ENCODE results near the gene VWC2L. TPM values are rescaled to one million over a fixed set of nuclear protein-coding genes. Genes with fewer than 3 reads are reported as not detected.

VWC2L gene
- total RNA-seq, 1 donor from 2014 or later = 4.1 TPM

GRCh38 chr2:214529514-214529913 is 118.7 kb downstream of the VWC2L start:
- DNase-seq (ENCODE audit: low spot score in 2 of 2) (no peak), FAIRE-seq (no peak)

GRCh38 chr2:214533541-214533940 is 122.7 kb downstream of the VWC2L start:
- FAIRE-seq = no peak
- DNase-seq (ENCODE audit: low spot score in 2 of 2) = no peak

GRCh38 chr2:214536625-214537024 is 125.8 kb downstream of the VWC2L start:
- no peak for DNase-seq (ENCODE audit: low spot score in 2 of 2)
- FAIRE-seq = no peak

GRCh38 chr2:214537929-214538328 is 127.1 kb downstream of the VWC2L start:
- DNase-seq (ENCODE audit: low spot score in 2 of 2) = no peak
- FAIRE-seq = no peak

- no peak for DNase-seq (ENCODE audit: low spot score in 2 of 2)
- no peak for FAIRE-seq
Measured at GRCh38 chr2:214542295-214542694, 131.4 kb downstream of the VWC2L start.

GRCh38 chr2:214542866-214543265 is 132.0 kb downstream of the VWC2L start:
- FAIRE-seq (no peak), DNase-seq (ENCODE audit: low spot score in 2 of 2) (no peak)

DNA sequence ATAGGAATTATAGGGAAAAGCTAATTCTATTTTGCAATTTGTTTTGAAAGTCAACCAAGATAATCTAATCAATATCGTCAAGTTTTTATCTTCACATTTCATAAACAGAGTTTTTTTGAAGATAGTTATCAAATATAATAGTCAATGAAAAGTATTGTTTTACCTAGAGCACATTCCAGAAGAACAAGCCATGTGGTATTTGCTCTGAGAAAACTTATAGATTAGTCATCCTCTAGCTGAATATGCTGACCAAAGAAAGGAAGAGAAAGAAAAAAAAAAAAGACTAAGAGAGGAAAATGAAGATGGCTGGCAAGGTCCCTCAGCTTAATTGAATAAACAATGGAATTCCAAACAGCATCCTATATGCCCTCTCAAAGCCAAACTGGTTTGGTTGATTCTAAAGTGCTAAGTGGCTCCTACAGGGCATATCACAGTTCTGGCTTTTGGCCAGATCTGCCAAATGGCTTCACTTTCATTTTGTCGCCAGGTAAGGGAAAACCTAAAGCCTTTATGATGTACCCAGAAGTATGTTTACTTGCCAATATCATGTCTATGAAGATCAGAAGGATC is 132.6 kb downstream of the VWC2L start:
- DNase-seq (ENCODE audit: low spot score in 2 of 2) (no peak), FAIRE-seq (peak; percentile 50)

DNA sequence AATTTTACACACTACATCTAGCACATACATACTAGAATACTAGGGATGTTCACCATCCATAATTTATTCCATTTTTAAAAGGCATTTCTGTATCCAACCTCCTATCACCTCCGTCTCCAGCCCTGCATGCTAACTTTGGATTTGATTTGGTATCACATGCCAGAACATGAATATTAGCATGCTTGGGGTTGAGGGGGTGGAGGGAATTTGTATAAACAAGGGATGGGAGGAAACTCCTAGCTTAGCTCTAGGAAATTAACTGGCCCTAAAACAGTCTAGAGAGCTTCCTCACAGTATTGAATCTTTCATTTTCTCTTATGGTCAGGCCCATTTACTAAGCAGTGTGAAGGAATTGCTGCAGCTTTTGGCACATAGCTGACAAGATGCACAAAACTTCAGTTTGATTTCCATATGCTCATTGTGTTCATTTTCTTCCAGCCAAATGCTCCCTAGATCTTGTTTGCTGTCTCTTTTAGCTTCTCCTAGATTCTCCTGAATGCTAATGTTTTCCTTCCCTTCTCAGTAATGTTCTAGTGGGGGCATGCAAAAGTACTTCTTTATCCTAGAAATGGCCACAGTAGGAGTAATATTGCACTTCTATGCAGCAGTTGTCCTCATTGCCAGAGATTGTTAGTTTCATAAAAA is 135.2 kb downstream of the VWC2L start:
- no peak for FAIRE-seq
- DNase-seq (ENCODE audit: low spot score in 2 of 2) = no peak

- FAIRE-seq = no peak
- no peak for DNase-seq (ENCODE audit: low spot score in 2 of 2)
Measured at GRCh38 chr2:214547931-214548330, 137.1 kb downstream of the VWC2L start.

- no peak for DNase-seq (ENCODE audit: low spot score in 2 of 2)
- no peak for FAIRE-seq
Measured at GRCh38 chr2:214549946-214550345, 139.1 kb downstream of the VWC2L start.

GRCh38 chr2:214550786-214551185 is 139.9 kb downstream of the VWC2L start:
- DNase-seq (ENCODE audit: low spot score in 2 of 2) = no peak
- FAIRE-seq = no peak

DNA sequence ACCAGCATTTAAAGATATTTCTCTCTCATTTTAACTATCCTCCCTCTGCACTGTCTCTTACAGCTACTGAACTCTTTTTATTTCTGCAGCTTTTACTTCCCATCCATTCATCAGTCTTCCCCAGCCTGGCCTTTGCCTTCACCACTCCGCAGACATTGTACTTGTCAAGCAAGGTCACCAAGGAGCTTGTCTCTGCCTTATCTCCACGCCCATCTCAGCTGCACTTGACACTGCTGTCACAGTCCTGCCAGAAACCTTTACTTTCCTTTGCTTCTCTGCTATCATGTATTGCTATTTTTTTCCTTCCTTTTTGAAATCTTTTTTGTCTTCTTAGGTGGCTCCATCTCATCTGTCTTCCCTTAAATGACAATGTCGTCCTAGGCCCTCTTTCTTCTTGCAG is 147.0 kb downstream of the VWC2L start:
- DNase-seq (ENCODE audit: low spot score in 2 of 2) (no peak), FAIRE-seq (no peak)

- DNase-seq (ENCODE audit: low spot score in 2 of 2) = no peak
- no peak for FAIRE-seq
Measured at GRCh38 chr2:214558341-214558740, 147.5 kb downstream of the VWC2L start.

- FAIRE-seq (no peak), DNase-seq (ENCODE audit: low spot score in 2 of 2) (no peak)
Measured at GRCh38 chr2:214560176-214560575, 149.3 kb downstream of the VWC2L start.

- no peak for DNase-seq (ENCODE audit: low spot score in 2 of 2)
- FAIRE-seq = no peak
Measured at GRCh38 chr2:214560618-214561190, 149.8 kb downstream of the VWC2L start.

- FAIRE-seq (no peak), DNase-seq (ENCODE audit: low spot score in 2 of 2) (no peak)
Measured at GRCh38 chr2:214565246-214565645, 154.4 kb downstream of the VWC2L start.

- FAIRE-seq (no peak), DNase-seq (ENCODE audit: low spot score in 2 of 2) (no peak)
Measured at GRCh38 chr2:214566457-214566856, 155.6 kb downstream of the VWC2L start.

DNA sequence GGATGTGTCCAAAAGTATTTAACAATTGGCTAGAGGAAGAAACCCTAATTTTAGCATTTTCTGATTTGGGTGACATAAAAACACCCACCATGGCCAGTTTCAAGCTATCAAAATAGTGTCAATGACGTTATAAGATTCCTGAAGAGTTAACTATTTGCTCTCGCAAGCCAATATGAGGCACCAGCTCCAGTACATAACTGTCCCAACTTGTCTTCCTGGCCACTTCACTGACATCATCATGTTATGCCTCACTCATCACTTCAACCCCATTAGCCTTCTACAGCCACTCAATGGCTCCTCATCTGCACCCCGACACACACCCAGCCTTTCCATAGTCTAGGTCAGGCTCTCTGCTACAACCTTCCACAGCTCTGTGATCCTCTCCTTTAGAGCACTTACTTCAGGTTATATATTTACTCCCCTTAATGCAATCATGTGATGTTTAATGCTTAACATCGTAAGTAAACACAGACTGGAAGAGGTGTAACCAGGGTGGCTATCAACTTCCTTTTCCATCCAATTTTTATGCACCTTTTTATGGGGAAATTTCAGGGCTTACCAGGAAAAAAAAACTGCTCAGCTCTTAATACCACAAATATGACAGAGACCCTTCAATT is 158.7 kb downstream of the VWC2L start:
- no peak for DNase-seq (ENCODE audit: low spot score in 2 of 2)
- FAIRE-seq = no peak

DNA sequence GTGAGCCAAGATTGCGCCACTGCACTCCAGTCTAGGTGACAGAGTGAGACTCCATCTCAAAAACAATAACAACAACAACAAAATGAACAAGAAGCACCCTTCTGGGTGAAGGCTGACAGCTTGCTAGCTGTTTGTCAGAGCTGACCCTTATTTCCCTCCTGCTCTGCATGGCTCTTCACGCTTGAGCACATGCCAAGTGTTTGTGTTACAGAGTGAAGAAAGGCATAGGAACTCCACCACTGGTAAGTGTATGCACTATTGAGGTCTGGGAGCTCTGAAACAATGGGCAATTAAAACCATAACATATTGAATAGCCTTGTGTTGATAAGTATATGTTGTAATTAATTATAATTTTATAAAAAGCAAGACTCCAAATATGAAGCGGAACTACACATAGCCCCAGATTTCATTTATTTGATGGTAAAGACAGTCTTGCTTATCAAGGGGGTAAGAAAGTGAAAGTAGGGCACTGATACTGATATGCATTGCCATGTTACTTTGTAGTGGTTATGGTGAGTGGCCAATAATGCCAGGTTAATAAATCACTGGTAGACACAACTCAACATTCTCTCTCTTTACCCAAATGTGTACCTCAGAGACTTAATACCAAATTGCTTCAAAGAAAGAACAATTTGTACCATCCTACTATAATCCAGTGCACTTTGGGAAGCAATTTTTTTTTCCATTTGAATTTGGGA is 163.4 kb downstream of the VWC2L start:
- FAIRE-seq (no peak), DNase-seq (ENCODE audit: low spot score in 2 of 2) (no peak)

GRCh38 chr2:214575030-214575429 is 164.2 kb downstream of the VWC2L start:
- DNase-seq (ENCODE audit: low spot score in 2 of 2) (peak; percentile 14 to 21), FAIRE-seq (peak; percentile 82)

DNA sequence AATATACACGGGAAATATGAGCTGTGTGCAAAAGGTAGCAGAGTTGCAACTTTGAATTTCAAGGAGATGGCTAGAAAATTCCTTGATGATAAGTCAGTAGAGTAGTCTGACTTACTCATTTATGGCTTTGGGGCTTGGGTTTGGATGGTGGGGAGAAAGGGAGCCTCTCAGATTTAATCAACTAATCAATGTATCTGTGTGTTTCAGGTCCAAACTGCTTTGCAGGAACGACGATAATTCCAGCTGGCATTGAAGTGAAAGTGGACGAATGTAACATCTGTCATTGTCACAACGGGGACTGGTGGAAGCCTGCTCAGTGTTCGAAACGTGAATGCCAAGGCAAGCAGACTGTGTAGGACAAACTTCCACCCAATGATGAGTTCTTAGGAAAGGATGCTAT is 164.6 kb downstream of the VWC2L start:
- DNase-seq (ENCODE audit: low spot score in 2 of 2) = no peak
- no peak for FAIRE-seq
